Parathyroid adenoma (tissue), 2 donors: ENCODE measurements around the gene GBX2.

Experiments
- H2AFZ ChIP-seq: fragments of 300-600 bp; sonication (generic); one replicate; pipeline ENCODE4 v1.7.0; 2017; ENCODE audit warnings: antibody characterized with exemption, mild to moderate bottlenecking
- H3K27ac ChIP-seq: fragments of 300-600 bp; sonication (generic); one replicate; pipeline ENCODE4 v1.7.0; 2017
- H3K27me3 ChIP-seq: fragments of 300-600 bp; sonication (generic); one replicate; pipeline ENCODE4 v1.7.0; 2017; ENCODE audit warnings: low read length; ENCODE audit not compliant: control insufficient read depth, insufficient read depth
- H3K36me3 ChIP-seq: fragments of 300-600 bp; sonication (generic); one replicate; pipeline ENCODE4 v1.7.0; 2017; ENCODE audit warnings: low read length; ENCODE audit not compliant: control insufficient read depth, insufficient read depth
- H3K4me1 ChIP-seq: fragments of 300-600 bp; sonication (generic); one replicate; pipeline ENCODE4 v1.7.0; 2017; ENCODE audit warnings: control low read depth
- H3K4me2 ChIP-seq: fragments of 300-600 bp; sonication (generic); one replicate; pipeline ENCODE4 v1.7.0; 2017; ENCODE audit warnings: low read length
- H3K4me3 ChIP-seq: fragments of 300-600 bp; sonication (generic); one replicate; pipeline ENCODE4 v1.7.0; 2017; ENCODE audit warnings: low read depth, low read length
- H3K79me2 ChIP-seq: fragments of 300-600 bp; sonication (generic); one replicate; pipeline ENCODE4 v1.7.0; 2017; ENCODE audit warnings: control low read depth
- H3K9ac ChIP-seq: fragments of 300-600 bp; sonication (generic); one replicate; pipeline ENCODE4 v1.7.0; 2017; ENCODE audit warnings: mild to moderate bottlenecking
- H3K9me3 ChIP-seq: fragments of 300-600 bp; sonication (generic); one replicate; pipeline ENCODE4 v1.7.0; 2017; ENCODE audit warnings: low read length; ENCODE audit not compliant: control insufficient read depth
- TF ChIP-seq, protein P1 (sequence below): fragments of 300-600 bp; sonication (generic); IDR thresholded peaks from one replicate; pipeline ENCODE4 v1.7.0; 2017; ENCODE audit warnings: antibody characterized with exemption, mild to moderate bottlenecking
- donor health status: primary hyperparathyroidism.

The GBX2 gene

DNA sequence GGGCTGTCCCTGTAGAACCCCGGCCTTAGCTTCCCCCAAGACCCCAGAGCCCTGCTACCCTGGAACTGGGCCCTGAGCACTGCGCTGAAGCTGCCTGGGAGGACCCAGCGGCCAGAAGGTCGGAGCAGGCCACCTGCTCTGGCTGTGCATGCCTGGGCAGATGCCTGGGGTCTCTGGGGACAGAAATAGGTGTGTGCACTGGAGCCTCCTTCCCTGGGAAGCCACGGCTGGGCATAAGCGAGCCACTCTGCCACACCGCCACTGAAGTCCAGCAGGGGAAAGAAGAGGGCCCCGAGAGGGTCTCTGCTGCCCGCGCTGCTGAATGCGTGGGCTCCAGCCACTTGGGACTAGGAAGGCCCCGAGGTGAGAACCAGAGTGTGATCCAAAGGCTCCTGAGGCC lies 6.7 kb downstream of the GBX2 start:
- H2AFZ ChIP-seq: no peak overlapping the region
- no peaks in the 10 kb centered on the region for H3K4me1 ChIP-seq
- H3K4me2 ChIP-seq: no peak overlapping the region
- no peaks in the 10 kb centered on the region for H3K79me2 ChIP-seq
- peaks cover 21% of the 10 kb centered on the region for H3K27me3 ChIP-seq
- H3K27ac ChIP-seq: no peak overlapping the region
- H3K36me3 ChIP-seq: no peaks in the 10 kb centered on the region
- H3K9ac ChIP-seq: no peak overlapping the region
- TF ChIP-seq, protein P1, sequence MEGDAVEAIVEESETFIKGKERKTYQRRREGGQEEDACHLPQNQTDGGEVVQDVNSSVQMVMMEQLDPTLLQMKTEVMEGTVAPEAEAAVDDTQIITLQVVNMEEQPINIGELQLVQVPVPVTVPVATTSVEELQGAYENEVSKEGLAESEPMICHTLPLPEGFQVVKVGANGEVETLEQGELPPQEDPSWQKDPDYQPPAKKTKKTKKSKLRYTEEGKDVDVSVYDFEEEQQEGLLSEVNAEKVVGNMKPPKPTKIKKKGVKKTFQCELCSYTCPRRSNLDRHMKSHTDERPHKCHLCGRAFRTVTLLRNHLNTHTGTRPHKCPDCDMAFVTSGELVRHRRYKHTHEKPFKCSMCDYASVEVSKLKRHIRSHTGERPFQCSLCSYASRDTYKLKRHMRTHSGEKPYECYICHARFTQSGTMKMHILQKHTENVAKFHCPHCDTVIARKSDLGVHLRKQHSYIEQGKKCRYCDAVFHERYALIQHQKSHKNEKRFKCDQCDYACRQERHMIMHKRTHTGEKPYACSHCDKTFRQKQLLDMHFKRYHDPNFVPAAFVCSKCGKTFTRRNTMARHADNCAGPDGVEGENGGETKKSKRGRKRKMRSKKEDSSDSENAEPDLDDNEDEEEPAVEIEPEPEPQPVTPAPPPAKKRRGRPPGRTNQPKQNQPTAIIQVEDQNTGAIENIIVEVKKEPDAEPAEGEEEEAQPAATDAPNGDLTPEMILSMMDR: no peak
- H3K9me3 ChIP-seq: no peaks in the 10 kb centered on the region
- H3K4me3 ChIP-seq: no peak overlapping the region

DNA sequence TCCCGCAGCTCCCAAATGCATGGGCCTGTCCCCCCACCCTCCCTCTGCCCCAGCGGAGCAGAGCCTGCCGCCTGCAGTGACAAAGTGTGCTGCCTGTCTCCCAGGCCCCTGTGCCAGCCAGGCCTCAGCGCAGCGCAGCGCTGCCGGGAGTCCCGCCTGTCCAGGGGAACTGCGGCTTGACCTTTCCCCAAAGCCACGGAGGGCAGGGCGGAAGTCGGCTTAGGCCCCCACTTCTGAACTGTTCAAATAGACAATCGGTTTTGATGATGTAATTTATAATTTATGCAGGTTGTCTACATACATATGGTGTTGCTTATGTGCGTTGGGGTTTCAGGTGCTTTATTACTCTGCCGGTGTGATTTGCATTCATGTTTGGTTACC lies 7.1 kb downstream of the GBX2 start:
- Histone ChIP-seq H2AFZ (no peak overlapping the region), H3K4me3 (no peak overlapping the region), H3K4me1 (no peaks in the 10 kb centered on the region), H3K27me3 (peaks cover 18% of the 10 kb centered on the region), H3K36me3 (no peaks in the 10 kb centered on the region), H3K9ac (no peak overlapping the region), H3K9me3 (no peaks in the 10 kb centered on the region), H3K27ac (no peak overlapping the region), H3K79me2 (no peaks in the 10 kb centered on the region), H3K4me2 (no peak overlapping the region)
- TF ChIP-seq, protein P1: no peak

DNA sequence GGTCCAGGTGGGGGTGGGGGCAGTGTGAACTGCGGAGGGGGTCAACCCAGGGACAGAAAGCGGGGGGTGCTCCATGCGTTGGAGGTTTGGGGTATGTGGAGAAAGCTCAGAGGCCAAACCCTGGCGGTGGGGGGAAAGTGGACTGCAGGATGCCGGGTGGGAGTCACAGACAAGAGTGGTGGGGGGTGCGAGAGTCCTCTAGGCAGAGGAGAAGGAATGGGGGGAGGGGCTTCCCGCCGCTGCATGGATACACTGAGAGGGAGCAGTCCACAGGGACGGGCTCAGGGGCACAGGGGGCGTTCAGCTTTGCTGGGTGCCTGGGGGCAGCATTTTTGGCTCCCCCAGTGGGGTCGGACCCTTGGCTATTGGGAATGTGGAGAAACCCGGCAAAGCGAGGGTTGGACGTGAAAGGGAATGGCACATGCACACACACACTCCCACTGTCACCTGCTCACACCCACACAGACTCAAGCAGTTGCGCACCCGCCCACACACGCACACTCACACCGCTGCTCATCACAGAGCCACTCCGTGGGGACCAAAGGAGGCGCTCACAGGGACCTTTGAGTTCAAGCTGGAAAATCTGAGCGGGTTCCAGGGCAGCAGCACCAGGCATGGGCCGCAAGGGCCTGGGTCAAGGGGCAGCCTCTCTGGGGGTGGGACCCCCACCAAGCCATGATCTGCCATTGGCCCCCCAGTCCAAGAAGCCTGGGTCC lies 7.7 kb downstream of the GBX2 start:
- TF ChIP-seq, protein P1: no peak
- H3K4me3 ChIP-seq: no peak overlapping the region
- H2AFZ ChIP-seq: no peak overlapping the region
- no peaks in the 10 kb centered on the region for H3K4me1 ChIP-seq
- H3K79me2 ChIP-seq: no peaks in the 10 kb centered on the region
- H3K27ac ChIP-seq: no peak overlapping the region
- no peaks in the 10 kb centered on the region for H3K36me3 ChIP-seq
- H3K27me3 ChIP-seq: peaks cover 17% of the 10 kb centered on the region
- no peaks in the 10 kb centered on the region for H3K9me3 ChIP-seq
- no peak overlapping the region for H3K4me2 ChIP-seq
- no peak overlapping the region for H3K9ac ChIP-seq

DNA sequence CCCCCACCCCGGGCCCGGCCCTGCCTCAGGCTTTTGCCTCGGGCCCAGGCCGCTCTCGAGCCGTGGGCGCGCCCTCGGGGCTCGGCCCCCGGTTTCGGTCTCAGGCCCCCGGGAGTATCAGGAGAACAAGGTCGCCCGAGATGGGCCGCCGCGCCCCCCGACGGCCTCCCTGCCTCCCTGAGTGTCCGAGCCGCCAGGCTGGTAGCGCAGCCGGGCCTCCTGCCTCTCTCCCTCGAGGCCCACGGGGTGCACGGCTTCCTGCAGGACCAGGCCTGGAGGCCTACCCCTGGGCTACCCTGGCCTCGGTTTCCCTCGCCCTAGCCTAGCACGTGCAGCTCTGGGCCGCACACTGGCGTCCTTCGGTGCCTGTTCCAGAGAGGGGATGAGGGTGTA lies 8.4 kb downstream of the GBX2 start:
- Histone ChIP-seq H3K79me2 (no peaks in the 10 kb centered on the region), H3K36me3 (no peaks in the 10 kb centered on the region), H3K27me3 (peaks cover 10% of the 10 kb centered on the region), H3K9me3 (no peaks in the 10 kb centered on the region), H3K9ac (no peak overlapping the region), H2AFZ (no peak overlapping the region), H3K4me1 (no peaks in the 10 kb centered on the region), H3K27ac (no peak overlapping the region), H3K4me2 (no peak overlapping the region), H3K4me3 (no peak overlapping the region)
- TF ChIP-seq, protein P1: no peak
